B cell (primary cell): ENCODE measurements around the gene KRI1. TPM values are rescaled to one million over a fixed set of nuclear protein-coding genes. Genes with fewer than 3 reads are reported as not detected.
A peak's percentile ranks its signal among the peaks of the same experiment; 100 is the strongest.

Experiments
- ATAC-seq: fragments of 200-7000 bp; cut with Tn5 transposase; one replicate; pipeline ENCODE4 v1.10.0; 2021; ENCODE audit warnings: low read depth, mild to moderate bottlenecking, moderate number of reproducible peaks, moderate library complexity
- CTCF ChIA-PET: fragments of 350-600 bp; sonication (Branson Sonifier 250); formaldehyde crosslinking; loops from one replicate; lab custom pipeline; 2021; ENCODE audit warnings: antibody characterized with exemption, inconsistent platforms; lab: Charles Lee
- POLR2A ChIA-PET: fragments of 350-600 bp; sonication (Branson Sonifier 250); formaldehyde crosslinking; loops from one replicate; lab custom pipeline; 2021; ENCODE audit warnings: antibody characterized with exemption; lab: Charles Lee
- DNase-seq: peaks from one replicate; pipeline ENCODE4 v3.0.0; 2013
- H2AFZ ChIP-seq: 2 replicates; pipeline ENCODE4 v1.6.1; 2012; ENCODE audit warnings: mild to moderate bottlenecking, low read depth, low read length; ENCODE audit not compliant: insufficient read depth, poor library complexity, severe bottlenecking
- H3K27ac ChIP-seq, 2 donors: 1 replicate in 1 of 2; 2 replicates in 1 of 2; pipeline ENCODE4 v1.5.1; 2012 to 2013; ENCODE audit warnings: low read length in 2 of 2, mild to moderate bottlenecking in 2 of 2, moderate library complexity in 1 of 2
- H3K27me3 ChIP-seq, 4 experiments: fragments of 200-600 bp in 1 of 4; sonication (generic) in 1 of 4; replicated peaks in 1 of 4; 1 replicate in 2 of 4; 2 replicates in 2 of 4; pipeline versions ENCODE4 v1.6.1 to v1.7.0; 2013 to 2016; ENCODE audit warnings: low read length in 3 of 4, mild to moderate bottlenecking in 2 of 4, mixed read lengths in 1 of 4, moderate library complexity in 1 of 4; ENCODE audit not compliant: insufficient read depth in 4 of 4, control insufficient read depth in 3 of 4; ENCODE audit errors: control extremely low read depth in 1 of 4
- H3K36me3 ChIP-seq, 2 experiments: replicated peaks in 1 of 2; 1 replicate in 1 of 2; 2 replicates in 1 of 2; pipeline versions ENCODE4 v1.6.1 to v1.7.1; 2013; ENCODE audit warnings: low read length in 1 of 2; ENCODE audit not compliant: insufficient read depth in 2 of 2, control insufficient read depth in 1 of 2; ENCODE audit errors: control extremely low read depth in 1 of 2, extremely low read depth in 1 of 2
- H3K4me1 ChIP-seq, 2 donors: fragments of 200-600 bp in 1 of 2; sonication (generic) in 1 of 2; 1 replicate in 1 of 2; 2 replicates in 1 of 2; pipeline versions ENCODE4 v1.5.1 to v1.6.1; 2013 to 2017; ENCODE audit warnings: low read length in 2 of 2; ENCODE audit not compliant: control insufficient read depth in 2 of 2, insufficient read depth in 2 of 2
- H3K4me2 ChIP-seq: replicated peaks from 2 replicates; pipeline ENCODE3; 2012; ENCODE audit warnings: mild to moderate bottlenecking, low read depth, low read length; ENCODE audit not compliant: poor library complexity, severe bottlenecking
- H3K4me3 ChIP-seq, 5 experiments: fragments of 200-600 bp in 1 of 5; sonication (generic) in 1 of 5; 1 replicate in 3 of 5; 2 replicates in 2 of 5; pipeline versions ENCODE4 v1.5.1 to v1.7.0; 2011 to 2016; ENCODE audit warnings: low read length in 4 of 5, mild to moderate bottlenecking in 4 of 5, low read depth in 2 of 5, control low read depth in 1 of 5, moderate library complexity in 1 of 5; ENCODE audit not compliant: insufficient read depth in 1 of 5; ENCODE audit errors: control extremely low read depth in 1 of 5, extremely low read depth in 1 of 5
- H3K79me2 ChIP-seq: fragments of 200-600 bp; sonication (generic); one replicate; pipeline ENCODE4 v1.6.0; 2016; ENCODE audit warnings: low read length; ENCODE audit not compliant: control insufficient read depth, insufficient read depth
- H3K9ac ChIP-seq: fragments of 200-600 bp; sonication (generic); 2 replicates; pipeline ENCODE4 v1.6.1; 2017; ENCODE audit warnings: mild to moderate bottlenecking, low read length, moderate library complexity
- H3K9me3 ChIP-seq, 3 donors: one replicate each; pipeline versions ENCODE4 v1.6.1 to v1.7.1; 2013; ENCODE audit warnings: low read length in 2 of 3; ENCODE audit not compliant: control insufficient read depth in 2 of 3, insufficient read depth in 1 of 3; ENCODE audit errors: control extremely low read depth in 1 of 3
- H4K20me1 ChIP-seq: 2 replicates; pipeline ENCODE4 v1.6.0; 2012; ENCODE audit warnings: mild to moderate bottlenecking, low read length; ENCODE audit not compliant: insufficient read depth, control insufficient read depth, poor library complexity, severe bottlenecking
- H3K27ac Mint-ChIP-seq: one replicate; pipeline ENCODE4 v1.8.0; 2021; ENCODE audit warnings: mixed read lengths
- H3K27me3 Mint-ChIP-seq: one replicate; pipeline ENCODE4 v1.8.0; 2021; ENCODE audit warnings: mixed read lengths
- H3K4me1 Mint-ChIP-seq: one replicate; pipeline ENCODE4 v1.8.0; 2021; ENCODE audit warnings: mixed read lengths
- H3K4me3 Mint-ChIP-seq: one replicate; pipeline ENCODE4 v1.8.0; 2021; ENCODE audit warnings: mixed read lengths
- H3K9me3 Mint-ChIP-seq: one replicate; pipeline ENCODE4 v1.8.0; 2022; ENCODE audit warnings: mixed read lengths; ENCODE audit not compliant: insufficient read depth
- EZH2 ChIP-seq: IDR thresholded peaks from 2 replicates; pipeline ENCODE4 v1.6.1; 2012; ENCODE audit warnings: borderline replicate concordance, low read depth, mild to moderate bottlenecking, moderate library complexity, low read length; ENCODE audit not compliant: insufficient read depth, poor library complexity, severe bottlenecking
- WGBS: methylation state at CpG from one replicate; pipeline ENCODE4 v1.1.5; 2013; ENCODE audit warnings: missing lambda C conversion rate; ENCODE audit not compliant: insufficient coverage; 5-methylcytosine and 5-hydroxymethylcytosine counted together
- intact Hi-C: fragments of 100-400 bp; cut with micrococcal nuclease; formaldehyde crosslinking; loops from one replicate; pipeline ENCODE4 v1.10.0; 2022
- polyA plus RNA-seq: library from polyadenylated mRNA; depleted of rRNA; stranded (reverse); fragments of >200 nt; gene quantifications from 2 replicates; pipeline ENCODE4 v1.2.3, GENCODE V29; 2012
- total RNA-seq, 2 donors: library from RNA; stranded (reverse); fragments of 120-200 nt in 1 of 2; gene quantifications; 1 replicate in 1 of 2; 2 replicates in 1 of 2; pipeline versions ENCODE4 v1.2.3 to v1.2.4, GENCODE V29; 2013 to 2022
- TF ChIP-seq, protein P1 (sequence below): fragments of 200-600 bp; IDR thresholded peaks from one replicate; pipeline ENCODE4 v1.8.0; 2022; ENCODE audit warnings: antibody characterized with exemption, mild to moderate bottlenecking

KRI1 gene
- total and polyA plus RNA-seq, 2 donors (not counting 1 experiment from before 2014, with no cell fraction given), result 46.7 to 62.8 TPM

DNA sequence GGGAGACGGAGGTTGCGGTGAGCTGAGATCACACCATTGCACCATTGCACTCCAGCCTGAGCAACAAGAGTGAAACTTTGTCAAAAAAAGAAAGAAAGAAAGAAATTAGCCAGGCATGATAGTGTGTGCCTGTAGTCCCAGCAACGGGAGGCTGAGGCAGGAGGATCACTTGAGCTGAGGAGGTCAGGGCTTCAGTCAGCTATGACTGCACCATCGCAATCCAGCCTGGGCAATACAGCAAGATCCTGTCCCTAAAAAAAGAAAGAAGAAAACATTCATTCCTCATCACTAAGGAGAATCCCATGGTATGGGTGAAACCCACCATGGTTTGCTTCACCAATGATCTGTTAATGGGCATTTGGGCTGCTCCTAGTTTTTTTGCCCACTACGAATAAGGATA, 34.3 kb upstream of the KRI1 start:
- Mint-ChIP-seq H3K4me1 (peaks cover 44% of the 10 kb centered on the region), H3K27ac (no peak overlapping the region), H3K4me3 (no peak overlapping the region), H3K27me3 (no peaks in the 10 kb centered on the region), H3K9me3 (no peaks in the 10 kb centered on the region)
- Histone ChIP-seq H3K27ac (no peak overlapping the region), H3K4me1 (peaks cover 35 to 46% of the 10 kb centered on the region in 2 donors), H3K27me3 (no peaks in the 10 kb centered on the region), H3K4me2 (no peak overlapping the region), H2AFZ (no peak overlapping the region), H3K9ac (no peak overlapping the region), H3K79me2 (peaks cover 34% of the 10 kb centered on the region), H3K36me3 (no peaks in the 10 kb centered on the region), H3K9me3 (no peaks in the 10 kb centered on the region), H4K20me1 (peaks cover 15% of the 10 kb centered on the region), H3K4me3 (no peak overlapping the region)
- ChIA-PET CTCF (interaction anchor here (0.6 to 2.9 kb wide), 5 partner anchors 16 to 44 kb away, joined by 3 to 26 read pairs (median 4); no protein-coding TSS in a partner anchor), POLR2A (no interaction called here)
- ATAC-seq, result no peak
- no peak for DNase-seq
- intact Hi-C loops, result no loop called here
- WGBS, result 100% methylated on average over 1 of the region's 5 CpGs
- no peak for TF ChIP-seq EZH2
- TF ChIP-seq, protein P1, sequence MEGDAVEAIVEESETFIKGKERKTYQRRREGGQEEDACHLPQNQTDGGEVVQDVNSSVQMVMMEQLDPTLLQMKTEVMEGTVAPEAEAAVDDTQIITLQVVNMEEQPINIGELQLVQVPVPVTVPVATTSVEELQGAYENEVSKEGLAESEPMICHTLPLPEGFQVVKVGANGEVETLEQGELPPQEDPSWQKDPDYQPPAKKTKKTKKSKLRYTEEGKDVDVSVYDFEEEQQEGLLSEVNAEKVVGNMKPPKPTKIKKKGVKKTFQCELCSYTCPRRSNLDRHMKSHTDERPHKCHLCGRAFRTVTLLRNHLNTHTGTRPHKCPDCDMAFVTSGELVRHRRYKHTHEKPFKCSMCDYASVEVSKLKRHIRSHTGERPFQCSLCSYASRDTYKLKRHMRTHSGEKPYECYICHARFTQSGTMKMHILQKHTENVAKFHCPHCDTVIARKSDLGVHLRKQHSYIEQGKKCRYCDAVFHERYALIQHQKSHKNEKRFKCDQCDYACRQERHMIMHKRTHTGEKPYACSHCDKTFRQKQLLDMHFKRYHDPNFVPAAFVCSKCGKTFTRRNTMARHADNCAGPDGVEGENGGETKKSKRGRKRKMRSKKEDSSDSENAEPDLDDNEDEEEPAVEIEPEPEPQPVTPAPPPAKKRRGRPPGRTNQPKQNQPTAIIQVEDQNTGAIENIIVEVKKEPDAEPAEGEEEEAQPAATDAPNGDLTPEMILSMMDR, result no peak

DNA sequence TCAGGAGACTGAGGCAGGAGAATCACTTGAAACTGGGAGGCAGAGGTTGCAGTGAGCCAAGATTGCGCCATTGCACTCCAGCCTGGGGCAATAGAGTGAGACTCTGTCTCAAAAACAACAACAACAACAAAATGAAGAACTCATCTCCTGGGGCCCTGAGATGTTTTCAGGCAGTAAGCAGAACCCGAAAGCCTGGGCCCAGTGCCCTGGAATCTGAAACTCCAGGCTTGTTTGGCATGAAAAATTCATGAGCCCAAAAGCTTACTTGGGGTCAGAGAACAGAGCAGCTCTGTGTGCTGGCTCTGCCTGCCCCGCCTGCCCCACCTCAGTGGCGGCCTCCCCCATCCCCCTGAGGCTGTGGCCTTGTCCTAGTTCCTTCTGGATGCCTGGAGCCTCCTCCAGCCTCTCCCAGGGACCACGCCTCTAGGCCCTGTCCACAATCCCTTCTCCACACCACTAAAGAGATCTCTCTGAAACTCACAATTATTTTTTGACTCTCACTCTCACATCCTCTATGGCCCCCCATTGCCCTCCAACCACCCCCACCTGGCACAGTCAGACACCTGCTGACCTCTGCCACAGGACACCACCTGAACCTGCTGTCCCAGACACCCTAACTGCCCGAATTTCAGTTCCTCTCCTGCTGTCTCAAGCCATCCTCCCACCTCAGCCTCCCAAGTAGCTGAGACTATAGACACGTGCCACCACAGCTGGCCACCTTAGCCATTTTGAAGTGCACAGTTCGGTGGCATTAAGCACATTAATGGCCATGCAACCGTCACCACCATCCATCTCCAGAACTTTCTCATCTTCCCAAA, 28.2 kb upstream of the KRI1 start:
- peak overlapping the region; percentile 94 for H3K27ac Mint-ChIP-seq
- peak overlapping the region; percentile 41 for H3K4me2 ChIP-seq

More for the DNA sequence above, 28.2 kb upstream of the KRI1 start:
- Histone ChIP-seq H3K4me1 (peaks cover 30 to 45% of the 10 kb centered on the region in 2 donors), H3K36me3 (no peaks in the 10 kb centered on the region), H3K27me3 (no peaks in the 10 kb centered on the region), H3K27ac (peak overlapping the region in 1 of 2 donors; percentile 9), H2AFZ (no peak overlapping the region), H3K4me3 (no peak overlapping the region), H3K9ac (no peak overlapping the region), H3K9me3 (no peaks in the 10 kb centered on the region), H4K20me1 (no peaks in the 10 kb centered on the region), H3K79me2 (peaks cover 10% of the 10 kb centered on the region)
- ChIA-PET POLR2A (interaction anchor here (0.7 to 1.1 kb wide), 2 partner anchors 10 to 987 kb away, joined by 4 read pairs; no protein-coding TSS in a partner anchor), CTCF (interaction anchor here (2.8 kb wide), 1 partner anchor 13 kb away, joined by 27 read pairs; no protein-coding TSS in a partner anchor)
- 39% methylated on average over 9 of the region's 9 CpGs for WGBS
- ATAC-seq (peak; percentile 59), DNase-seq (peak; percentile 56)
- no peaks in the 10 kb centered on the region for H3K9me3 Mint-ChIP-seq
- H3K4me1 Mint-ChIP-seq, result peaks cover 30% of the 10 kb centered on the region
- intact Hi-C loops, result no loop called here
- no peaks in the 10 kb centered on the region for H3K27me3 Mint-ChIP-seq
- TF ChIP-seq EZH2, result no peak
- TF ChIP-seq, protein P1, result no peak
- peak overlapping the region; percentile 83 for H3K4me3 Mint-ChIP-seq
